Stimulated activated CD8-positive, alpha-beta memory T cell treated with anti-CD3 and anti-CD28 coated beads, Interleukin-2, amount 100 ng/mL, for 1 hour (primary cell): ENCODE data around the gene OLA1.

Experiments used
- DNase-seq, 2 donors: peaks; one replicate each; pipeline ENCODE4 v3.0.0-alpha.2; 2020; ENCODE audit warnings: low read depth in 2 of 2

The OLA1 gene

GRCh38 chr2:174224665-174225288 is 23.6 kb downstream of the OLA1 start:
- no peak for DNase-seq

GRCh38 chr2:174224125-174224524 is 24.2 kb downstream of the OLA1 start:
- no peak for DNase-seq

GRCh38 chr2:174223388-174223787 is 24.9 kb downstream of the OLA1 start:
- DNase-seq = no peak

GRCh38 chr2:174222154-174222553 is 26.2 kb downstream of the OLA1 start:
- no peak for DNase-seq

- DNase-seq = no peak
Observed at GRCh38 chr2:174219321-174219720, 29.0 kb downstream of the OLA1 start.

GRCh38 chr2:174218773-174219172 is 29.6 kb downstream of the OLA1 start:
- no peak for DNase-seq

- no peak for DNase-seq
Observed at GRCh38 chr2:174217869-174218268, 30.5 kb downstream of the OLA1 start.

- no peak for DNase-seq
Observed at GRCh38 chr2:174211954-174212353, 36.4 kb downstream of the OLA1 start.

- DNase-seq = no peak
Observed at GRCh38 chr2:174210862-174211261, 37.5 kb downstream of the OLA1 start.

- DNase-seq = no peak
Observed at GRCh38 chr2:174209325-174209724, 39.0 kb downstream of the OLA1 start.

- no peak for DNase-seq
Observed at GRCh38 chr2:174208026-174208425, 40.3 kb downstream of the OLA1 start.

GRCh38 chr2:174205562-174205961 is 42.8 kb downstream of the OLA1 start:
- no peak for DNase-seq

- DNase-seq = no peak
Observed at GRCh38 chr2:174202188-174202587, 46.1 kb downstream of the OLA1 start.

GRCh38 chr2:174198846-174199564 is 49.3 kb downstream of the OLA1 start:
- DNase-seq = no peak

- DNase-seq = no peak
Observed at GRCh38 chr2:174195253-174195652, 53.1 kb downstream of the OLA1 start.

- DNase-seq = no peak
Observed at GRCh38 chr2:174193737-174194136, 54.6 kb downstream of the OLA1 start.

- DNase-seq = no peak
Observed at GRCh38 chr2:174192664-174193063, 55.7 kb downstream of the OLA1 start.

- DNase-seq = no peak
Observed at GRCh38 chr2:174191342-174192074, 56.8 kb downstream of the OLA1 start.

- DNase-seq = no peak
Observed at GRCh38 chr2:174184915-174185314, 63.4 kb downstream of the OLA1 start.

- no peak for DNase-seq
Observed at GRCh38 chr2:174184504-174184903, 63.8 kb downstream of the OLA1 start.

- no peak for DNase-seq
Observed at GRCh38 chr2:174183076-174183475, 65.3 kb downstream of the OLA1 start.

- no peak for DNase-seq
Observed at GRCh38 chr2:174181368-174181767, 67.0 kb downstream of the OLA1 start.

GRCh38 chr2:174180726-174181236 is 67.6 kb downstream of the OLA1 start:
- DNase-seq = no peak
